Muscle layer of colon (tissue), 2 donors: ENCODE data around the gene KIF21A.
"Not testable (repeated sequence)": the region's sequence is repeated elsewhere in the genome, so short reads cannot be mapped to it uniquely, and the experiment has no call there.

Experiments
- H3K27ac ChIP-seq: one replicate; pipeline ENCODE4 v1.7.0; 2013; ENCODE audit warnings: low read depth, mild to moderate bottlenecking, low read length, moderate library complexity
- H3K27me3 ChIP-seq, 2 donors: one replicate each; pipeline ENCODE4 v1.7.0; 2013; ENCODE audit warnings: low read length in 2 of 2, mild to moderate bottlenecking in 2 of 2; ENCODE audit not compliant: insufficient read depth in 2 of 2, control insufficient read depth in 1 of 2
- H3K36me3 ChIP-seq: one replicate; pipeline ENCODE4 v1.7.0; 2013; ENCODE audit warnings: mild to moderate bottlenecking, low read length; ENCODE audit not compliant: insufficient read depth
- H3K4me1 ChIP-seq: one replicate; pipeline ENCODE4 v1.7.0; 2013; ENCODE audit warnings: mild to moderate bottlenecking, low read length; ENCODE audit not compliant: insufficient read depth
- H3K4me3 ChIP-seq, 2 donors: one replicate each; pipeline ENCODE4 v1.7.0; 2013; ENCODE audit warnings: low read length in 2 of 2, low read depth in 1 of 2, mild to moderate bottlenecking in 1 of 2, moderate library complexity in 1 of 2
- H3K9ac ChIP-seq: one replicate; pipeline ENCODE4 v1.7.0; 2013; ENCODE audit warnings: low read length
- H3K9me3 ChIP-seq: one replicate; pipeline ENCODE4 v1.7.0; 2013; ENCODE audit warnings: mild to moderate bottlenecking, low read length
- donor health status: abdominal sarcoma.
- donor health status: Adenocarcinoma of cecum.

KIF21A gene

GRCh38 chr12:39296496-39296895 lies 146.4 kb downstream of the KIF21A start:
- no peak overlapping the region for H3K9ac ChIP-seq
- no peaks in the 10 kb centered on the region for H3K9me3 ChIP-seq
- H3K36me3 ChIP-seq: no peaks in the 10 kb centered on the region
- H3K4me3 ChIP-seq: no peak overlapping the region
- H3K27me3 ChIP-seq: no peaks in the 10 kb centered on the region
- H3K4me1 ChIP-seq: no peaks in the 10 kb centered on the region
- no peak overlapping the region for H3K27ac ChIP-seq

GRCh38 chr12:39295593-39295992 lies 147.3 kb downstream of the KIF21A start:
- not testable (repeated sequence) for H3K36me3 ChIP-seq, H3K27me3 ChIP-seq, H3K9me3 ChIP-seq, H3K27ac ChIP-seq, H3K9ac ChIP-seq, H3K4me1 ChIP-seq, H3K4me3 ChIP-seq

GRCh38 chr12:39294715-39295114 lies 148.2 kb downstream of the KIF21A start:
- no peaks in the 10 kb centered on the region for H3K9me3 ChIP-seq
- no peaks in the 10 kb centered on the region for H3K4me1 ChIP-seq
- H3K9ac ChIP-seq: no peak overlapping the region
- no peaks in the 10 kb centered on the region for H3K36me3 ChIP-seq
- H3K27ac ChIP-seq: no peak overlapping the region
- H3K4me3 ChIP-seq: no peak overlapping the region
- H3K27me3 ChIP-seq: no peaks in the 10 kb centered on the region

- Histone ChIP-seq H3K36me3 (no peaks in the 10 kb centered on the region), H3K27me3 (no peaks in the 10 kb centered on the region), H3K4me1 (no peaks in the 10 kb centered on the region), H3K9ac (no peak overlapping the region), H3K4me3 (no peak overlapping the region), H3K27ac (no peak overlapping the region), H3K9me3 (no peaks in the 10 kb centered on the region)
Observed at GRCh38 chr12:39292125-39292630, 150.7 kb downstream of the KIF21A start.

- Histone ChIP-seq H3K4me3 (no peak overlapping the region), H3K27me3 (no peaks in the 10 kb centered on the region), H3K36me3 (no peaks in the 10 kb centered on the region), H3K9me3 (no peaks in the 10 kb centered on the region), H3K27ac (no peak overlapping the region), H3K4me1 (no peaks in the 10 kb centered on the region), H3K9ac (no peak overlapping the region)
Observed at GRCh38 chr12:39287817-39288216, 155.1 kb downstream of the KIF21A start.

- Histone ChIP-seq H3K4me3 (no peak overlapping the region), H3K9ac (no peak overlapping the region), H3K27ac (no peak overlapping the region), H3K9me3 (no peaks in the 10 kb centered on the region), H3K4me1 (no peaks in the 10 kb centered on the region), H3K36me3 (no peaks in the 10 kb centered on the region), H3K27me3 (no peaks in the 10 kb centered on the region)
Observed at GRCh38 chr12:39287409-39287808, 155.5 kb downstream of the KIF21A start.

GRCh38 chr12:39278426-39278825 lies 164.5 kb downstream of the KIF21A start:
- H3K4me3 ChIP-seq: no peak overlapping the region
- H3K9me3 ChIP-seq: no peaks in the 10 kb centered on the region
- H3K27ac ChIP-seq: no peak overlapping the region
- H3K9ac ChIP-seq: no peak overlapping the region
- H3K36me3 ChIP-seq: no peaks in the 10 kb centered on the region
- no peaks in the 10 kb centered on the region for H3K27me3 ChIP-seq
- no peaks in the 10 kb centered on the region for H3K4me1 ChIP-seq

- no peak overlapping the region for H3K27ac ChIP-seq
- H3K9ac ChIP-seq: no peak overlapping the region
- H3K4me1 ChIP-seq: no peaks in the 10 kb centered on the region
- H3K9me3 ChIP-seq: no peaks in the 10 kb centered on the region
- H3K4me3 ChIP-seq: no peak overlapping the region
- no peaks in the 10 kb centered on the region for H3K27me3 ChIP-seq
- no peaks in the 10 kb centered on the region for H3K36me3 ChIP-seq
Observed at GRCh38 chr12:39277416-39277815, 165.5 kb downstream of the KIF21A start.

- H3K27me3 ChIP-seq: no peaks in the 10 kb centered on the region
- H3K9ac ChIP-seq: no peak overlapping the region
- no peak overlapping the region for H3K27ac ChIP-seq
- H3K36me3 ChIP-seq: no peaks in the 10 kb centered on the region
- H3K9me3 ChIP-seq: no peaks in the 10 kb centered on the region
- no peaks in the 10 kb centered on the region for H3K4me1 ChIP-seq
- no peak overlapping the region for H3K4me3 ChIP-seq
Observed at GRCh38 chr12:39275846-39276245, 167.1 kb downstream of the KIF21A start.

GRCh38 chr12:39272871-39273655 lies 169.9 kb downstream of the KIF21A start:
- H3K27me3 ChIP-seq: no peaks in the 10 kb centered on the region
- H3K9ac ChIP-seq: no peak overlapping the region
- no peaks in the 10 kb centered on the region for H3K9me3 ChIP-seq
- H3K4me3 ChIP-seq: no peak overlapping the region
- H3K4me1 ChIP-seq: no peaks in the 10 kb centered on the region
- H3K27ac ChIP-seq: no peak overlapping the region
- H3K36me3 ChIP-seq: no peaks in the 10 kb centered on the region

- H3K9ac ChIP-seq: no peak overlapping the region
- no peaks in the 10 kb centered on the region for H3K4me1 ChIP-seq
- H3K4me3 ChIP-seq: no peak overlapping the region
- no peaks in the 10 kb centered on the region for H3K9me3 ChIP-seq
- no peaks in the 10 kb centered on the region for H3K27me3 ChIP-seq
- H3K36me3 ChIP-seq: no peaks in the 10 kb centered on the region
- H3K27ac ChIP-seq: no peak overlapping the region
Observed at GRCh38 chr12:39269492-39269891, 173.4 kb downstream of the KIF21A start.

GRCh38 chr12:39267886-39268285 lies 175.0 kb downstream of the KIF21A start:
- Histone ChIP-seq H3K9me3 (no peaks in the 10 kb centered on the region), H3K4me1 (no peaks in the 10 kb centered on the region), H3K4me3 (no peak overlapping the region), H3K9ac (no peak overlapping the region), H3K27me3 (no peaks in the 10 kb centered on the region), H3K27ac (no peak overlapping the region), H3K36me3 (no peaks in the 10 kb centered on the region)
